Uterus (tissue), 2 donors: ENCODE results near the gene ASB10.

Experiments
- CTCF ChIP-seq, 4 experiments: fragments of 200-600 bp in 2 of 4; fragments of 450-650 bp in 2 of 4; sonication (generic) in 2 of 4; IDR thresholded peaks; one replicate each; pipeline ENCODE4 v1.5.1; 2016 to 2019; ENCODE audit warnings: antibody characterized with exemption in 4 of 4, mild to moderate bottlenecking in 2 of 4, moderate library complexity in 1 of 4
- POLR2A ChIP-seq, 2 donors: fragments of 450-650 bp; IDR thresholded peaks; one replicate each; pipeline ENCODE4 v1.6.1; 2016; ENCODE audit warnings: antibody characterized with exemption in 2 of 2, mild to moderate bottlenecking in 1 of 2, moderate library complexity in 1 of 2

GRCh38 chr7:151232091-151232916 is 45.3 kb upstream of the ASB10 start, which contains the start of gene CHPF2:
- TF ChIP-seq CTCF (IDR thresholded peaks at IDR 0.05): peak in 1 of 4 experiments; percentile 21
- TF ChIP-seq POLR2A (IDR thresholded peaks at IDR 0.05): peak; percentile 45 to 82
